GM12865 (cell line): ENCODE results near the gene MTA3.

Source experiments
- DNase-seq: peaks from one replicate; pipeline ENCODE4 v3.0.0; 2010; ENCODE audit warnings: low read depth
- H3K4me3 ChIP-seq: 2 replicates; pipeline ENCODE4 v1.5.1; 2011; ENCODE audit warnings: mild to moderate bottlenecking, low read depth, low read length, control low read depth
- CTCF ChIP-seq: IDR thresholded peaks from 2 replicates; pipeline ENCODE4 v1.5.1; 2011; ENCODE audit warnings: low read length, control low read depth, low read depth, inconsistent platforms; ENCODE audit not compliant: insufficient read depth; ENCODE audit errors: missing control alignments

MTA3 gene

GRCh38 chr2:42767080-42767898 is 198.9 kb downstream of the MTA3 start:
- H3K4me3 ChIP-seq, result no peak overlapping the region
- TF ChIP-seq CTCF, result no peak
- DNase-seq, result no peak

GRCh38 chr2:42767899-42768705 is 199.7 kb downstream of the MTA3 start:
- no peak for TF ChIP-seq CTCF
- DNase-seq, result no peak

GRCh38 chr2:42768706-42769256 is 200.3 kb downstream of the MTA3 start:
- no peak for TF ChIP-seq CTCF
- DNase-seq, result no peak
- H3K4me3 ChIP-seq, result no peak overlapping the region

More at GRCh38 chr2:42767899-42768705, 199.7 kb downstream of the MTA3 start:
- no peak overlapping the region for H3K4me3 ChIP-seq

- DNase-seq, result no peak
- H3K4me3 ChIP-seq, result no peak overlapping the region
- no peak for TF ChIP-seq CTCF
Observed at GRCh38 chr2:42769583-42770287, 201.3 kb downstream of the MTA3 start.

- no peak overlapping the region for H3K4me3 ChIP-seq
- peak; percentile 67 for TF ChIP-seq CTCF
- DNase-seq, result peak; percentile 86
Observed at GRCh38 chr2:42770288-42771131, 202.1 kb downstream of the MTA3 start.
